Measurements from ENCODE around the gene RSPH3. TPM values are rescaled to one million over a fixed set of nuclear protein-coding genes. Genes with fewer than 3 reads are reported as not detected.

RSPH3 gene, protein sequence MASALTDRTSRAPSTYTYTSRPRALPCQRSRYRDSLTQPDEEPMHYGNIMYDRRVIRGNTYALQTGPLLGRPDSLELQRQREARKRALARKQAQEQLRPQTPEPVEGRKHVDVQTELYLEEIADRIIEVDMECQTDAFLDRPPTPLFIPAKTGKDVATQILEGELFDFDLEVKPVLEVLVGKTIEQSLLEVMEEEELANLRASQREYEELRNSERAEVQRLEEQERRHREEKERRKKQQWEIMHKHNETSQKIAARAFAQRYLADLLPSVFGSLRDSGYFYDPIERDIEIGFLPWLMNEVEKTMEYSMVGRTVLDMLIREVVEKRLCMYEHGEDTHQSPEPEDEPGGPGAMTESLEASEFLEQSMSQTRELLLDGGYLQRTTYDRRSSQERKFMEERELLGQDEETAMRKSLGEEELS
- 2.7 and 2.9 TPM in 2 replicates for total RNA-seq

DNA sequence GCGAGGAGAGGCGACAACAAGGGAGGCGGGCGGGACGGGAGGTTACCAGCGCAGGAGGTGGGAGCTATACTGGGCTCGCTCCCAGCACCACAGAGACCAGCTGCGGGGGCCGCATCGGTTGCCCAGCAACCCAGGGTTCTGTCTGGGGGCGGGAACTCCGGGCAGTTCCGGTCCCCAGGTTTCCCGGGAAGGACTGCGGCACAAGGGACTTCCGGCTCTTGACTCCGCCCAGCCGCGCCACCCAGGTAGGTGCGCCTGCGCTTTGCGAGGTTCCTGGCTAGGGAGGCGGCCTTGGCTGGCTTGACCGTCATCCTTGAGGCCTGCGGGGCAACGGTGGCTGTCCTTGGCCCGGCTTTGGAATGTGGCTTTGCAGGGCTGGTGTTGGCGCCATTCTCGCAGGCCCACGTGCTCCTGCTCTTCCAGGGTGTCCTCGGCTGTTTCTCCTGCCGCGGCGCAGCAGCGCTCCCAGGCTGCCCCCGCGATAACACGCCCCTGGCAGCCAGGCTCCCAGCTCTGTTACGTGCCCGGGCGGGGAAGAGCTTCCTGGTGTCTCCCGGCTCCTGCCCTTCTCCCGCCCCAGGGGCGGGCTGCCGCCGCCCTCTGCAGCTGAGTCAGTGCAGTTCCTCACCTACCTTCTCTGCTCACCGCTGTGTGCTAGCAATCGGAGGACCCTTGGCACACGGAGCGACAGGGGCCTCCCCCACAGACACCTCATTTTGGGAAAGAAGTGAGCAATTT, at the start of gene RSPH3:
RSPH3 (minus strand) TSS at position 537 of the 738 bp plus-strand sequence. CDS start 652 bp downstream, outside the sequence.

DNA sequence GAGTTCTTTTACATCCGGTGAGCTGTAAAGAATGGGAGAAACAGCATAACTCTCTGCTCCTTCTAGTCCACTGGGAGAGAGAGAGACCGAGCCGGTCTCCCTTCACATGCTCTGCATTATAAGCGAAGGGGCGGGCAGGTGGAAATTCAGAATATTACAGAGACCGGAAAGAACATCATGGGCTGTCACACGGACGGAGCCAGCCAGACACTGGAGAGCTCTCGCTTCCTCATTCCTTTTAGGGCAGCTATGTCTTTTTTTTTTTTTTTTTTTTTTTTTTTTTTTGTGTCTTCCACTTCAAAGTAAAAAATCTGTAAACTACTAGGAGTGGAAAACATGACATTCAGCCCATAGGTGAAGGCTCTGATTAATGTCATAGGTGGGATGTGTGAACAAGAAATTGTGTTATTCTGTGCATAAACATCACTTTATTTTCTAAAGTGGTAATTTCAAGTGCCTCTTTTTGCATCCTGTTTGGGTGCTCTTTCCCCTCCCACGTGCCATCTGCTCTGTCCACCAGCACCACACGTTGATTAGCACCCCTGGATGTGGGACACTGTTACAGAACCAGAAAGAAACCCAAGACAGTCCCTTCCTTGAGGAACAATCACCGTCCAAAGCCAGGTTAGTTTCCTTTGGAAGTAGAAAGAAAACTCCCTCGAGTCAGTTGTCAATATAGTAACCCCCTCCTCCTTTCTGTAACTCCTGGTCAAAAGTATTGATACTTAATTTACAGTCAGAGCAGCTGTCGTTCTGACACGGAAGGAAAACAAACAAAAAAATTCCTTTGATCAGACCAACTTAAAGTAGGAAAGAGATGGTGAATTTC, 45.1 kb upstream of the RSPH3 start, which contains the start of gene TAGAP:
TAGAP (minus strand) TSS at position 93 of the 829 bp plus-strand sequence. CDS start 845 bp downstream, outside the sequence.

Small RNAs within 50 kb of the gene (small RNA-seq; reads per million reads assigned to genes)
- not detected for gene RNU6-293P

Other genes starting within 250 kb of the RSPH3 start
- gene EZR, start 180.8 kb downstream of the RSPH3 start, total RNA-seq: 62.7 and 69.4 TPM in 2 replicates
- gene TAGAP, start 44.8 kb upstream of the RSPH3 start, total RNA-seq: not detected in 2 replicates
- under 0.01 TPM in 1 of 2 replicates, not detected in the other for gene FNDC1, start 169.2 kb upstream of the RSPH3 start, total RNA-seq